Measurements from ENCODE around the gene TMEM271.

Gene TMEM271

DNA sequence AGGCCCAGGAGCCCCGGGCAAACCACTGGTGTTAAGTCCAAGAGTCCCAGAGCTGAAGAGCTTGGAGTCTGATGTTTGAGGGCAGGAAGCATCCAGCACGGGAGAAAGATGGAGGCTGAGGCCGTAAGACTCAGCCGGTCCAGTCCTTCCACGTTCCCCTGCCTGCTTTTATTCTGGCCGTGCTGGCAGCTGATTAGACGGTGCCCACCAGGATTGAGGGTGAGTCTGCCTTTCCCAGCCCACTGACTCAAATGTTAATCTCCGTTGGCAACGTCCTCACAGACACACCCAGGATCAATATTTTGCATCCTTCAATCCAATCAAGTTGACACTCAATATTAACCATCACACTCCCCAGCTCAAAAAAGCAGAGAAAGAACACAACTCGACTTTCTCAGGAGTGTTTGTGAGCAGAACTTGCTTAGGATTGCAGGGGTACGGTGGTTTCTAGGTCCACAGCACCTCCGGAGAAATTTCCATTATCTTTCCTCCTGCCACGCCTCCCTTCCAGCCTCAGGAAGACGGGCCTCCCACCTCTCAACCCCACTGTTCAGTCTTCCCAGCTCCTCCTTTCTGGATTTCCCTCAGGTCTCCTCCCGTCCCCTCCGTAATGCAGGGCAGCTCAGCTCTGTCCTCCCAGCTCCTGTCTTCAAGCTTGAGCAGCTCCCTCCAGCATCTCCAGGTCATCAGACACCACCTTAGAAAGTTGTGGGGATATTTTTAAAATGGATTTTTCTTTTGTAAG is 13.3 kb upstream of the TMEM271 start:
- no peak for DNase-seq (ENCODE audit: low read depth)
- no peak for TF ChIP-seq CTCF (IDR thresholded peaks at IDR 0.05; ENCODE audit: low read depth, low read length, missing control alignments)
- H3K4me3 ChIP-seq (ENCODE audit: low read depth, low read length) = no peak overlapping the region
- in situ Hi-C loops (cut with HindIII; ENCODE audit: low sequenced_read_pairs) = no loop called here

DNA sequence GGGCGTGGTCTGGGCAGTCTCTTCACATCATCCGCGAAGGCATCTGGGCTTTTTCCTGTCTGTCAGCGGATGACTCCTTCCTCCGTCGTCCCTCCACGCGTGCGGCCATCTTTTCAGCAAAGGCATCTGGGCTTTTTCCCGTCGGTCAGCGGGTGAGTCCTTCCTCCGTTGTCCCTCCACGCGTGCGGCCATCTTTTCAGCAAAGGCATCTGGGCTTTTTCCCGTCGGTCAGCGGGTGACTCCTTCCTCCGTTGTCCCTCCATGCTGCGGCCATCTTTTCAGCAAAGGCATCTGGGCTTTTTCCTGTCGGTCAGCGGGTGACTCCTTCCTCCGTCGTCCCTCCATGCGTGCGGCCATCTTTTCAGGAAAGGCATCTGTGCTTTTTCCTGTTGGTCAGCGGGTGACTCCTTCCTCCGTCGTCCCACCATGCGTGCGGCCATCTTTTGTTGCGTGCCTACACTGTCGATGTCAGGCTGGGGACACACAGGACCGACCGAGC is 12.3 kb upstream of the TMEM271 start:
- DNase-seq (ENCODE audit: low read depth) = no peak
- TF ChIP-seq CTCF (IDR thresholded peaks at IDR 0.05; ENCODE audit: low read depth, low read length, missing control alignments) = no peak
- in situ Hi-C loops (cut with HindIII; ENCODE audit: low sequenced_read_pairs) = no loop called here

DNA sequence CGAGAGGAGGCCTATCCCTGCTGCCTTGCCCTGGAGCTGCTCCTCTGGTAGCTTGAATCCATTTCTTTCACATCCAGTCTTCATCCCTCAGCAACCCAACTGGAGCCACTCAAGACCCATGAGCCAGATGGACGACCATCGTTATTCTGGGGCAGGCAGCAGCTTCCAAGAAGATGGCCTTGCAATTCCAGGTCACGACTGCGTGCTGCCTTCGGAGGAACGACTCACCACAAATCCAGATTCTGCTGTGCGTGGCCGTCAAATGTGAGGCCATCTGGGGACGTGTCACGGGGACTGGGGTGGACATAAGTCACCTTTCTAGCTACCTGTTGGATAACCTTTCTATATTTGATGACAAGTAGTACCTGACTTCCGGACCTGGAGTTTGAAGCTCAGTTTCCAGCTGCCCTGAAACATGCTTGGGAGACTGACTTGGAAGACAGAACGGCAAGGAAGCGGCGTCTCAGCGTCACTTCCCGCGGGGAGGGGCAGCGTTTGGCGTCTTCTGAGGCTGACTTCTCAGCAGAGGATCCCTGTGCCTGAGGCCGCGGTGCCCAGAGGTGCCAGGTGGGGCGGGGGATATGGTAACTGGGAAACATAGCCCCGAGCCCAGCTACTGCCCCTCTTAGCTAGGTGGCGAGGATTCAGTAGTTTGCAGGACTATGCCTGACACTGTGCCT is 11.7 kb upstream of the TMEM271 start:
- TF ChIP-seq CTCF (IDR thresholded peaks at IDR 0.05; ENCODE audit: low read depth, low read length, missing control alignments) = no peak
- DNase-seq (ENCODE audit: low read depth) = no peak
- in situ Hi-C loops (cut with HindIII; ENCODE audit: low sequenced_read_pairs) = no loop called here
- no peak overlapping the region for H3K4me3 ChIP-seq (ENCODE audit: low read depth, low read length)

More for the DNA sequence above, 12.3 kb upstream of the TMEM271 start:
- no peak overlapping the region for H3K4me3 ChIP-seq (ENCODE audit: low read depth, low read length)

DNA sequence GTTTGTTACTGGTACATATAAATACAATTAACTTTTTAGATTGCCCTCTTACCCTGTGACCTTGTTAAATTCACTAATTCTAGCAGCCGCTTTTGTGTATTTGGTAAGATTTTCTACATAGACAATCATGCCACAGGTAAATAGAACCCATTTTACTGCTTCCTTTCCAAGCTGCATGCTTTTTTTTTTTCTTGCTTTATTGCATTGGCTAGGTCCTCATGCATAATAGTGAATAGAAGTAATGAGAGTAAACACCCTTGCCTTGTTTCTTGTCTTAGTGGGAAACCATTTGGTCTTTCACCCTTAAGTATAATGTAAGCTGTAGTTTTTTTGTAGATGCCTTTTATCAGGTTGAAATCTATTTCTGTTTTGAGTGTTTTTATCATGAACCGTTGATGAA is 7.7 kb upstream of the TMEM271 start:
- TF ChIP-seq CTCF (IDR thresholded peaks at IDR 0.05; ENCODE audit: low read depth, low read length, missing control alignments) = no peak
- in situ Hi-C loops (cut with HindIII; ENCODE audit: low sequenced_read_pairs) = no loop called here
- no peak overlapping the region for H3K4me3 ChIP-seq (ENCODE audit: low read depth, low read length)
- DNase-seq (ENCODE audit: low read depth) = no peak

GRCh38 chr4:581753-582361 is 5.8 kb upstream of the TMEM271 start:
- no peak for TF ChIP-seq CTCF (IDR thresholded peaks at IDR 0.05; ENCODE audit: low read depth, low read length, missing control alignments)
- no peak overlapping the region for H3K4me3 ChIP-seq (ENCODE audit: low read depth, low read length)
- DNase-seq (ENCODE audit: low read depth) = no peak
- in situ Hi-C loops (cut with HindIII; ENCODE audit: low sequenced_read_pairs) = no loop called here

- no peak overlapping the region for H3K4me3 ChIP-seq (ENCODE audit: low read depth, low read length)
- no peak for TF ChIP-seq CTCF (IDR thresholded peaks at IDR 0.05; ENCODE audit: low read depth, low read length, missing control alignments)
- no peak for DNase-seq (ENCODE audit: low read depth)
- in situ Hi-C loops (cut with HindIII; ENCODE audit: low sequenced_read_pairs) = no loop called here
These were observed 5.1 kb upstream of the TMEM271 start for GRCh38 chr4:581181-581580.

Data from astrocyte of the cerebellum (primary cell).